IMR-90 (cell line): ENCODE measurements around the gene CFAP206. TPM values are rescaled to one million over a fixed set of nuclear protein-coding genes. Genes with fewer than 3 reads are reported as not detected.

Experiments used
- ATAC-seq: fragments of 200-7000 bp; cut with Tn5 transposase; 2 replicates; pipeline ENCODE4 v1.9.1; 2020; ENCODE audit warnings: low read depth, mild to moderate bottlenecking, moderate library complexity
- BruUV-seq: library from RNA; stranded (reverse); fragments of 400-500 nt; replicated peaks from 2 replicates; lab custom pipeline; 2021; lab: Mats Ljungman, UMichigan
- CTCF ChIA-PET: fragments of 300-600 bp; formaldehyde crosslinking; extraction: SDS; loops from one replicate; lab custom pipeline; 2021; ENCODE audit warnings: antibody characterized with exemption; lab: Yijun Ruan, JAX
- POLR2A ChIA-PET: fragments of 300-600 bp; sonication (Branson Sonifier 250); formaldehyde crosslinking; loops from one replicate; lab custom pipeline; 2022; ENCODE audit warnings: antibody characterized with exemption; ENCODE audit not compliant: unreplicated experiment; lab: Charles Lee
- DNase-seq: peaks from one replicate; pipeline ENCODE4 v3.0.0; 2013
- H2AFZ ChIP-seq: replicated peaks from 2 replicates; pipeline ENCODE3; 2013; ENCODE audit warnings: low read length, mild to moderate bottlenecking; ENCODE audit not compliant: poor library complexity
- H2AK5ac ChIP-seq: 2 replicates; pipeline ENCODE4 v1.6.1; 2013; ENCODE audit warnings: low read depth, low read length, inconsistent platforms
- H2AK9ac ChIP-seq: replicated peaks from 2 replicates; pipeline ENCODE3; 2013; ENCODE audit warnings: mild to moderate bottlenecking, low read depth, low read length, moderate library complexity; ENCODE audit not compliant: poor library complexity
- H2BK120ac ChIP-seq: 2 replicates; pipeline ENCODE4 v1.6.1; 2013; ENCODE audit warnings: low read depth, low read length, inconsistent platforms
- H2BK15ac ChIP-seq: 3 replicates; pipeline ENCODE4 v1.6.1; 2013; ENCODE audit warnings: low read depth, low read length, inconsistent platforms
- H2BK20ac ChIP-seq: 2 replicates; pipeline ENCODE4 v1.6.1; 2013; ENCODE audit warnings: low read depth, mild to moderate bottlenecking, inconsistent platforms, low read length, moderate library complexity
- H2BK5ac ChIP-seq: 2 replicates; pipeline ENCODE4 v1.6.1; 2013; ENCODE audit warnings: mild to moderate bottlenecking, low read depth, low read length, inconsistent platforms; ENCODE audit not compliant: poor library complexity, severe bottlenecking
- H3K14ac ChIP-seq: replicated peaks from 2 replicates; pipeline ENCODE4 v1.6.1; 2013; ENCODE audit warnings: low read depth, low read length, inconsistent platforms
- H3K18ac ChIP-seq: 2 replicates; pipeline ENCODE4 v1.6.1; 2013; ENCODE audit warnings: low read depth, low read length, control low read depth
- H3K23ac ChIP-seq: 2 replicates; pipeline ENCODE4 v1.6.1; 2013; ENCODE audit warnings: low read depth, low read length, inconsistent platforms
- H3K27ac ChIP-seq: 2 replicates; pipeline ENCODE4 v1.5.1; 2013; ENCODE audit warnings: mild to moderate bottlenecking, control low read depth, low read length; ENCODE audit not compliant: insufficient read depth
- H3K27me3 ChIP-seq: 2 replicates; pipeline ENCODE4 v1.6.1; 2013; ENCODE audit warnings: low read length; ENCODE audit not compliant: control insufficient read depth, insufficient read depth
- H3K36me3 ChIP-seq: 2 replicates; pipeline ENCODE4 v1.6.1; 2013; ENCODE audit warnings: low read length, mixed read lengths; ENCODE audit not compliant: control insufficient read depth, insufficient read depth
- H3K4ac ChIP-seq: 2 replicates; pipeline ENCODE4 v1.6.1; 2013; ENCODE audit warnings: low read depth, low read length, inconsistent platforms
- H3K4me1 ChIP-seq: 2 replicates; pipeline ENCODE4 v1.6.1; 2013; ENCODE audit warnings: low read length, mixed read lengths; ENCODE audit not compliant: control insufficient read depth, insufficient read depth
- H3K4me2 ChIP-seq: 2 replicates; pipeline ENCODE4 v1.6.1; 2013; ENCODE audit warnings: low read depth, mild to moderate bottlenecking, control low read depth, low read length, moderate library complexity
- H3K4me3 ChIP-seq: 2 replicates; pipeline ENCODE4 v1.5.1; 2013; ENCODE audit warnings: low read depth, mild to moderate bottlenecking, control low read depth, low read length, moderate library complexity; ENCODE audit not compliant: insufficient read depth
- H3K56ac ChIP-seq: 2 replicates; pipeline ENCODE4 v1.6.1; 2013; ENCODE audit warnings: low read length, inconsistent platforms; ENCODE audit not compliant: insufficient read depth; ENCODE audit errors: extremely low read depth
- H3K79me1 ChIP-seq, 2 experiments: 2 replicates each; pipeline ENCODE4 v1.6.1; 2013; ENCODE audit warnings: low read length in 2 of 2, inconsistent platforms in 1 of 2, low read depth in 1 of 2
- H3K9ac ChIP-seq: 2 replicates; pipeline ENCODE4 v1.6.1; 2013; ENCODE audit warnings: low read depth, low read length, control low read depth
- H3K9me1 ChIP-seq: 2 replicates; pipeline ENCODE4 v1.6.1; 2013; ENCODE audit warnings: low read length, inconsistent platforms; ENCODE audit not compliant: insufficient read depth
- H3K9me3 ChIP-seq: 2 replicates; pipeline ENCODE4 v1.6.1; 2013; ENCODE audit warnings: low read length; ENCODE audit not compliant: control insufficient read depth, insufficient read depth
- H4K20me1 ChIP-seq: 2 replicates; pipeline ENCODE4 v1.6.1; 2013; ENCODE audit warnings: low read length, inconsistent platforms; ENCODE audit not compliant: insufficient read depth
- H4K5ac ChIP-seq: 2 replicates; pipeline ENCODE4 v1.6.1; 2013; ENCODE audit warnings: mild to moderate bottlenecking, low read depth, low read length, control low read depth
- H4K8ac ChIP-seq, 2 experiments: 2 replicates each; pipeline ENCODE4 v1.6.1; 2013; ENCODE audit warnings: low read depth in 2 of 2, low read length in 2 of 2, control low read depth in 1 of 2, inconsistent platforms in 1 of 2
- H4K91ac ChIP-seq: 2 replicates; pipeline ENCODE4 v1.6.1; 2013; ENCODE audit warnings: low read depth, low read length, inconsistent platforms; ENCODE audit not compliant: insufficient read depth
- MAZ ChIP-seq: IDR thresholded peaks from 2 replicates; pipeline ENCODE4 v1.6.1; 2012; ENCODE audit warnings: low read depth, mild to moderate bottlenecking, low read length, improper control_type of control experiment, moderate library complexity, borderline replicate concordance
- RCOR1 ChIP-seq: IDR thresholded peaks from 2 replicates; pipeline ENCODE4 v1.6.1; 2012; ENCODE audit warnings: mild to moderate bottlenecking, low read length, improper control_type of control experiment; ENCODE audit not compliant: insufficient replicate concordance
- WGBS, 2 experiments: methylation state at CpG; one replicate each; pipeline versions ENCODE4 v1.1.5 to v1.1.7; 2013; ENCODE audit warnings: missing lambda C conversion rate in 2 of 2; ENCODE audit not compliant: insufficient read length in 1 of 2; ENCODE audit errors: extremely low coverage in 2 of 2; 5-methylcytosine and 5-hydroxymethylcytosine counted together
- dilution Hi-C: fragments of 300-500 bp; cut with HindIII; formaldehyde crosslinking; loops from one replicate; pipeline ENCODE4 v1.14.3; 2018; ENCODE audit warnings: low sequenced_read_pairs; ENCODE audit not compliant: unreplicated experiment
- in situ Hi-C: fragments of 300-500 bp; cut with MboI; formaldehyde crosslinking; loops from 3 replicates; pipeline ENCODE4 v1.14.3; 2019; ENCODE audit warnings: low sequenced_read_pairs, inconsistent platforms, mixed read lengths
- intact Hi-C: fragments of 100-400 bp; cut with micrococcal nuclease; formaldehyde crosslinking; loops from 2 replicates; pipeline ENCODE4 v1.10.0; 2022
- polyA plus RNA-seq, 3 experiments: library from polyadenylated mRNA; depleted of rRNA; stranded (reverse); fragments of >200 nt; gene quantifications; 2 replicates each; pipeline ENCODE4 v1.2.3, GENCODE V29; 2012; ENCODE audit warnings: low replicate concordance in 1 of 3
- total RNA-seq: library from RNA; depleted of rRNA; stranded (reverse); fragments of >200 nt; gene quantifications from 2 replicates; pipeline ENCODE4 v1.2.3, GENCODE V29; 2012
- TF ChIP-seq, protein P1 (sequence below): fragments of 150-350 bp; IDR thresholded peaks from 2 replicates; pipeline ENCODE4 v1.6.1; 2017; ENCODE audit warnings: mild to moderate bottlenecking, antibody characterized with exemption, low read length, low read depth

The CFAP206 gene
- total and polyA plus RNA-seq, 2 of the 4 experiments (the other 2 are of a cell fraction) = under 0.01 to 0.09 TPM

GRCh38 chr6:87436435-87436834, 28.7 kb downstream of the CFAP206 start:
- ATAC-seq (peak; percentile 91), DNase-seq (peak; percentile 73)
- H3K27me3 ChIP-seq = no peaks in the 10 kb centered on the region
- no peak overlapping the region for H3K9ac ChIP-seq
- no peak overlapping the region for H2BK15ac ChIP-seq
- ChIA-PET CTCF (no interaction called here), POLR2A (no interaction called here)
- no peak overlapping the region for H2BK20ac ChIP-seq
- no peaks in the 10 kb centered on the region for H3K36me3 ChIP-seq
- no peak overlapping the region for H4K8ac ChIP-seq
- no peak overlapping the region for H4K91ac ChIP-seq
- H2BK120ac ChIP-seq = no peak overlapping the region
- no peaks in the 10 kb centered on the region for H3K79me1 ChIP-seq
- no peak overlapping the region for H2BK5ac ChIP-seq
- no peak overlapping the region for H3K4ac ChIP-seq
- no peaks in the 10 kb centered on the region for H4K20me1 ChIP-seq
- BruUV-seq = no TSS peak
- no peak overlapping the region for H3K14ac ChIP-seq
- no peak overlapping the region for H3K56ac ChIP-seq
- no peak overlapping the region for H2AK5ac ChIP-seq
- intact Hi-C loops (no loop called here), in situ Hi-C loops (no loop called here), dilution Hi-C loops (no loop called here)
- no peak overlapping the region for H3K23ac ChIP-seq
- H3K4me3 ChIP-seq = no peak overlapping the region
- H3K4me2 ChIP-seq = no peak overlapping the region
- H2AFZ ChIP-seq = no peak overlapping the region
- no CpG with 5 or more reads among the region's 4 CpGs for WGBS, 2 experiments
- H3K9me1 ChIP-seq = no peaks in the 10 kb centered on the region
- no peak overlapping the region for H2AK9ac ChIP-seq
- H4K5ac ChIP-seq = no peak overlapping the region
- no peak overlapping the region for H3K18ac ChIP-seq
- TF ChIP-seq RCOR1 (peak; percentile 42), MAZ (peak; percentile 46; the same call in 1 of the 2 replicates)
- TF ChIP-seq, protein P1, sequence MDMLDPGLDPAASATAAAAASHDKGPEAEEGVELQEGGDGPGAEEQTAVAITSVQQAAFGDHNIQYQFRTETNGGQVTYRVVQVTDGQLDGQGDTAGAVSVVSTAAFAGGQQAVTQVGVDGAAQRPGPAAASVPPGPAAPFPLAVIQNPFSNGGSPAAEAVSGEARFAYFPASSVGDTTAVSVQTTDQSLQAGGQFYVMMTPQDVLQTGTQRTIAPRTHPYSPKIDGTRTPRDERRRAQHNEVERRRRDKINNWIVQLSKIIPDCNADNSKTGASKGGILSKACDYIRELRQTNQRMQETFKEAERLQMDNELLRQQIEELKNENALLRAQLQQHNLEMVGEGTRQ = no peak
- no peak overlapping the region for H3K27ac ChIP-seq
- H3K9me3 ChIP-seq = no peaks in the 10 kb centered on the region
- no peaks in the 10 kb centered on the region for H3K4me1 ChIP-seq
